Dermis blood vessel endothelial cell (primary cell): ENCODE measurements around the gene PNRC1. TPM values are rescaled to one million over a fixed set of nuclear protein-coding genes. Genes with fewer than 3 reads are reported as not detected.
"Not testable (repeated sequence)": the region's sequence is repeated elsewhere in the genome, so short reads cannot be mapped to it uniquely, and the experiment has no call there.

Experiments used
- DNase-seq: peaks from one replicate; pipeline ENCODE4 v3.0.0; 2010
- total RNA-seq: library from RNA; depleted of rRNA; stranded (reverse); fragments of >200 nt; gene quantifications from 2 replicates; pipeline ENCODE4 v1.2.3, GENCODE V29; 2014

Gene PNRC1
- total RNA-seq, 1 donor from 2014 or later: 63.8 TPM

DNA sequence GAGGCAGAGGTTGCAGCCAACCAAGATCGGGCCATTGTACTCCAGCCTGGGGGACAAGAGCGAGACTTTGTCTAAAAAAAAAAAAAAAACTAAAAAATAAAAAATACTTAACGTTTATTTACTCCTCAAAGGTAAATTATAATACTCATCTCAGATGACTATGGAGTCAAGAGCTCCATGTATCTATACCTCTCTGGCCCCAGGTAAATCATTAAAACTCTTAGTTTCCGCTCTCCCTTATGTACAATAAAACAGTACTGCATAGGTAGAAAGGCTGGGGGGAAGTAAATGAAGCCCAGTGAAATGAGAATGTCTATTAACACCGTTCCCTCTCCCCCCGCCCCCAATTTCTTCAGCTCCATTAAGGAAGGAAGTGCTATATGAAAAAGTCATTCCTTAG lies 36.2 kb downstream of the PNRC1 start:
- no peak for DNase-seq

DNA sequence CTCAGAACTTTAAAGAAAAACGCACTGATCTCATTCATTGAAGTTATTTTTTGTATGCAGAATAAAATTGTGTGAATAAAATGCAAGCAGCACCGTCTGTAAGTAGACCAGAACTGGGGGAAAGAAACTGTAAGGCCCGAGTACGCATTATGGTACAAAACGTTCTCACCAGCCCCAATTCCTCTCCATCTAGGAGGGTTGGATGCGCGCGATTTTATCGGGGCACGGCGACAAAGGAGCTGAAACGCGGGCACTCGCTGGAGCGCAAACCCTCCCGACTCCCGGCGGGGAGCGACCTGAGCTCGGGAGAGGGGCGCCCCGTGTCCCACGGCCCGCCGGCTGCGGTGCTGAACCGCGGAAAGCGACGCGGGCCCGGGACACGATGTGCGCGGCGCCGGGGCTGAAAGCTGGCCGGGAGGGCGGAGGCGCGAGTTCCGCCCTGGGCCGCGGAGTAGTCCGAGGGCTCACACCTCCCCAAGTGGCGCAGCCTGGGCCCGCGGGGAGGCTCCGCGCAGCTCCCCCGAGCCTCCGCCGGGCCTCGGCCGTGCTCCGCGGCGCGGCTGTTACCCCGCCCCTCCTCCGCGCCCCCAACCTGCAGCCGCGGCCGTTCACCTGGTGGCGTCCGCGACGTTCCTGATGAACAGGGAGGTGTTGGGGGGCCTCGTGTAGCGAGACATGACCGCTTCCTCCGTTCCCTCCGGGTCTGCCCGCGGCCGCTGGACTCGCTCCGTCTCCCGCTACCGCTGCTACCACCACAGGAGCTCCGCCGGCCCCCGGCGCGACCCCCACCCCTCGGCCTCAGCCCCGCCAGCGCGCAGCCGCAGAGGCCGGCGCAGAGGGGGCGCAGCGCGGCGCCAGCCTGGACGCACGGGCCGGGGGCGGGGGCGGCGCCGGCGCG lies 36.9 kb downstream of the PNRC1 start, which contains the start of gene SRSF12:
Gene SRSF12, minus strand, starts transcription at position 861 of the 898 bp plus-strand sequence. Its CDS starts 184 bp downstream, at position 677.
- peak; percentile 39 for DNase-seq

DNA sequence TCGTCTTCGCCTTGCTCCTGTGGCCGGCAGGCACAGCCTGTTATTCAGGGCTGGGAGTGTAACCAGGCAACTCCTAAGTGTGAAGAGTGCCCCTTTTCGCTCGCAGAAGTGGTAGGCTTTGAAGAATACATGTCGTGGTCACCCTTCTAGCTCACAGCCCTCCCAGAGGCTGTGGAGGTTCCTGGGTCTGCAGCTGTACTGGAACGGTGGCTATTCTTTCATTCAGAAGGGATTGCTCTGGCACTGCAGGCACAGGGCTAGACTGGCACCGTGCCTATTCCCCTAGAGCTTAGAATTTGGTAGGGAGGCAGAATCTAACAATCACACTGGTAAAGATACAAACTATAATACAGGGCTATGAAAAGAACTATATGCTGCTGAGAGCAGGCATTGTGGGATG lies 38.4 kb downstream of the PNRC1 start:
- DNase-seq: no peak

DNA sequence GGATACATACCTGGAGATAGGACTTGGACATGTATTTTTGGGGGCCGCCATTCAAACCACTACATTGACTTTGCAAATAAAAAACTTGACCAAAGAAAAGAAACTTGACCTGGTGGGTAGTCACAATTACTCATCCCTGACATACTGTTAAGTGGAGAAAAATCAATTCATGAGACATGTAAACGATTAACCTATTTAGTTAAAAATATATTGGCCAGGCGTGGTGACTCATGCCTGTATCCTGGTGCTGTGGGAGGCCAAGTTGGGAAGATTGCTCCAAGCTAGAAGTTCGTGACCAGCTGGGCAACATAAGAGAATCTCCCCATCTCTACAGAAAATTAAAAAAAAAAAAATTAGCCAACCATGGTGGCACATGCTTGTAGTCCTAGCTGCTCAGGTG lies 39.8 kb downstream of the PNRC1 start:
- no peak for DNase-seq

DNA sequence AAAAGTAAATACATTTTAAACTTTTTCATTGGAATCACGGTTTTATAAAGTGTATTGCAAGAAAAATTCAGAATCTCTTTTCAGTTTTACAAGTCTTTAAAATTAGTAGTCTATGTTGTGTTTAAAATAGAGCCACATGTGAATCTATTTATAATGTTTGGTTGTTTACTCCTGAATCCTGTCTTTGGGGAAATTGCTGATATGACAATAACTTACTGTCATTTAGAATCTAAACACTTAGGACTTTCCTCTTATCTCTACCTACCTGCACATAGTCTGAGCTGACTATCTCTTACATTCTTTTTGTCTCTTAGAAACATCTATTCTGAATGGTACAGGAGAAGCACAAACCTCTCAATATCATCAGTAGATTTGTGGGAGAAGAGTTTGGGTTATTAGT lies 41.4 kb downstream of the PNRC1 start:
- no peak for DNase-seq

DNA sequence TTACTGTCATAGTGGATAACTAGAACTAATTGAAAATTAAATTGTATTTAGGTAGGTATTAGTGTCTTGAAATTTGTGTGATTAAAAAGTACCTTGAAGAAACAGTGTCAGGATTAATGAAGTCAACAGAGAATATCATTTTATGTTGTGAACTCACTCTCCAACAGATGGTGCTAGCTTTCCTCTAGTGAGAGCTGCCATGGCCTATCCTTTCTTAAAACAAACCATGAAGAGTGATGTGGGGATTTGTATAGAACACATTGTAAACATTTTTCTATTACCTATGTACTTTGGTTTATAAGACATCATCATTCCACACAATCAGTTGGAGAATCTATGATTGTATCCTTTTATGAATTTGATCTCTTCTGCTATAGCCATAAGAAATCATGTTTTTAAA lies 42.1 kb downstream of the PNRC1 start:
- peak; percentile 63 for DNase-seq

DNA sequence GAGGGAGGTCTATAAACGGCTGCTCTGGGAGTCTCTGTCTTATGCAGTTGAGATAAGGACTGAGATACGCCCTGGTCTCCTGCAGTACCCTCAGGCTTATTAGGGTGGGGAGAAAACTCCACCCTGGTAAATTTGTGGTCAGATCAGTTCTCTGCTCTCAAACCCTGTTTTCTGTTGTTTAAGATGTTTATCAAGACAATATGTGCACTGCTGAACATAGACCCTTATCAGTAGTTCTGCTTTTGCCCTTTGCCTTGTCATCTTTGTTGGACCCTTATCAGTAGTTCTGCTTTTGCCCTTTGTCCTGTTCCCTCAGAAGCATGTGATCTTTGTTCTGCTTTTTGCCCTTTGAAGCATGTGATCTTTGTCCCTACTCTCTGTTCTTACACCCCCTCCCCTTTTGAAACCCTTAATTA lies 47.7 kb downstream of the PNRC1 start:
- DNase-seq: not testable (repeated sequence)

DNA sequence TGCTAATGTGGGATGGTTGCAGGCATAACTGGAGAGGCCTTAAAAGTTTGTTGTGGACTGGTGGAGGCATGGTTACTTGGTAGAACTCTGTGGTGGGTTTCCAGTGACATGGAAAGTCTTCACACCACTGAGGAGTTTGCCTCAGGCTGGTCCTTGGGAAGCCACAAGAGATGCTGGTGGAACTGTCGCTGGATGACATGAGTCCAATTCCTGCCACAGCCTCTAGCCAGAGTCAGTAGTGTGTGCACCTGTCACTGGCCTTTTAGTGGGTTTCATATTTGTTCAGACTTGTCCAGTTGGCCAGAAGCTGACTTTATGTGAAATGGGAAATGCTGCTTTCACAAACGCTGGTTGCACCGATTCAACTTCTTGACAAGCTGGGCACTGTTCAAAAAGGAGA lies 51.0 kb downstream of the PNRC1 start:
- DNase-seq: no peak

DNA sequence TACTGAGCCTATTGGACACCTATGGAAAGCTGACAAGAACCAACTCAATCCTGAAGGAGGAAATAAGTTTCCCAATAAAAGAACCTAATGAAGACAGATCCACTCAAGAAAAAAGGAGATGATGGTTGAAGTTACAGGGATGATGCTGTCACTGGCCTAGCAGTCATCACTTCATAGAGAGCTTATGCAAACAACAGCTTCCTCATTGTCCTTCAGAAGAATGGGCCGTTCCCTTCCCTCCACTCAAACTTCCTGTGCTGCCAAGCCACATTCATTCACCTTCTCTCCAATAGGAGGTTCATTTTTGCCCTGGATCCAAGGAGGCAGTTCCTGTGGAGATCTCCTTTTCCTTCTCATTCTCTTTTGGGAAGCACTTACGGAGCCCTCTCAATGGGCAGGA lies 51.5 kb downstream of the PNRC1 start:
- DNase-seq: no peak

DNA sequence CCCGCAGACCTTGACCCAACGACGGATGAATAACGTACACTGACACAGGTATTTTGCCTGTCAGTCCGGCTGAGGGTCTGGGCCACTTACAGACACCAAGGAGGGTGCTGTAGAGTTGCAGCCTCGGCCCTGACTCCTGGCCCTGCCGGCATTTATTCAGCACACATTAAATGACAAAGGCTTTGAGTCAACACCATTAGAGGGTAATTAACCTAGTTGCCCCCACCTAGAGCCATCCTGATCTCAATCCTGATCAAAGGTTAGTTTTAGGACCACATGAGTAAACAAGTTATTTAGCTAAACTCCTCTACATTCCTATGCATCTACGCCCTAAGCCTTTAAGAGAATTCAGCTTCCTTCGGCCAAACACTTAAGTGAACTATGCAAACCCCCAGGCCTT lies 53.4 kb downstream of the PNRC1 start:
- DNase-seq: no peak

DNA sequence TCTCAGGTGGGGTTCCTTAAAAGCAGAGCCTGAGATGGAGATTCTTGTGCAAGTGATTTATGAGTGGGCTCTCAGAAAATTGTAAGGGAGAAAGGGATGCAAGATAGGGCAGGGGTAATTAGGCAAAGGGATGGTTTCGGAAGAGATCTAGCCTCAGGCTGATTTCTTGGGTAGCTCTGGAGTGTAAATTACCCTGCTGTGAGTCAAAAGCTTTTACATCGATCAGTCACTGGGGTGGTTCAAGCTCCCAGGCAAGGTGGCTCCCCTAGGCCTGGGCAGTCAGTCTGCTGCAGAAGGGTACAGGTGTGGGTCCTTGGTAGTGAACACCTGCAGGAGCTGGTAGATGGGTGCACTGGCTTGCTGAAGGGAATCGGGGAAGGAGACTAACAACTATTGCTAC lies 54.2 kb downstream of the PNRC1 start:
- DNase-seq: no peak

Other genes starting within 250 kb of the PNRC1 start
- 19.7 and 21.9 TPM in 2 replicates for gene RNGTT, start 117.1 kb upstream of the PNRC1 start, total RNA-seq
- under 0.01 and 0.09 TPM in 2 replicates for gene SRSF12, start 37.3 kb downstream of the PNRC1 start, total RNA-seq
- 5.1 and 7.0 TPM in 2 replicates for gene PM20D2, start 65.3 kb downstream of the PNRC1 start, total RNA-seq
- not detected in 2 replicates for gene GABRR1, start 136.6 kb downstream of the PNRC1 start, total RNA-seq
- gene GABRR2, start 234.5 kb downstream of the PNRC1 start, total RNA-seq: 0.14 and 0.51 TPM in 2 replicates